GM18511 (cell line): ENCODE measurements around the gene LYZL1.
"Not testable (repeated sequence)": the region's sequence is repeated elsewhere in the genome, so short reads cannot be mapped to it uniquely, and the experiment has no call there.

Source experiments
- ATAC-seq: cut with Tn5 transposase; IDR thresholded peaks from one replicate; pipeline ENCODE4 v1.9.1; 2021; ENCODE audit warnings: mild to moderate bottlenecking, moderate library complexity; ENCODE audit not compliant: unreplicated experiment

LYZL1 gene

GRCh38 chr10:29288906-29289305 lies at the start of gene LYZL1:
Gene LYZL1 (plus strand): TSS chr10:29289070. CDS start chr10:29291868, 2,798 bp downstream.
- not testable (repeated sequence) for ATAC-seq

DNA sequence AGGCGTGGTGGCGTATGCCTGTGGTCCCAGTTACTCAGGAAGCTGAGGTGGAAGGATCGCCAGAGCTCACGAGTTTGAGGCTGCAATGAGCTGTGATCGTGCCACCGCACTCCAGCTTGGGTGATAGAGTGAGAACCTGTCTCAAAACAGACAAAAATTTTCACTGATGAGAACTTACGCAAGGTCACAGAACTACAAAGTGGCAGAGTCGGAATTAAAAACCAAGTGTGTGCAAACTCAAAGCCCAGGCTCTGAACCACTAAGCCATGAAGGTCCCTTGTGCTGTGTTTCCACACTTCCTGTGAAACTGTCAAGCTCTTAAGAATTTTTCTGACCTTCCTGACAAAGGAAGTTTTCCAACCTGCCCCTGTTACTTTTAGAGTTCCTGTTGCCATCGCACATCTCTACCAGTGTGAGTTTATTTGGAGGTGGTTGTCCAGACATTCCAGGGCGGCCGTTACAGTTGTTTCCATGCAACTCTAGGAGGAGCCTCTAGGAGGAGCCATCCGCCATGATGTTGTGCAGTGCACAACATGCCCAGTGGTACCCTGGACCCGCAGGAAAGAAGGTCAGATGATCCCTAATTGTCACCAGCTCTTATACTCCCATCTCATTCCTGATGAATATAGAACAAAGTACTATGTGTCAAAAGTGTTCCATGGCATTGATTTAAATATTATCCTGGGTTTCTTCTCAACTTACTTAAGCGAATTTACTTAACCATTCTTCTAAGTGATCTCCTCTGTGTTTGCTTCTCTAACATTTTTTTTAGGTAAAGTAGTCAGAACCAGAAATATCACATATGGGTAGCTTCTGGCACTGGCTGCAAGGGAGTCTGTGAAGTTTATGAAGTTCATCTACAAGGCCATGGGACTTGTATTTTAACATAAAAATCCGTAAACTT lies 49.0 kb upstream of the LYZL1 start:
- ATAC-seq: no peak

GRCh38 chr10:29240986-29241660 lies 47.7 kb upstream of the LYZL1 start:
- no peak for ATAC-seq

GRCh38 chr10:29241925-29242324 lies 46.9 kb upstream of the LYZL1 start:
- no peak for ATAC-seq

GRCh38 chr10:29243066-29243465 lies 45.8 kb upstream of the LYZL1 start:
- ATAC-seq: no peak

DNA sequence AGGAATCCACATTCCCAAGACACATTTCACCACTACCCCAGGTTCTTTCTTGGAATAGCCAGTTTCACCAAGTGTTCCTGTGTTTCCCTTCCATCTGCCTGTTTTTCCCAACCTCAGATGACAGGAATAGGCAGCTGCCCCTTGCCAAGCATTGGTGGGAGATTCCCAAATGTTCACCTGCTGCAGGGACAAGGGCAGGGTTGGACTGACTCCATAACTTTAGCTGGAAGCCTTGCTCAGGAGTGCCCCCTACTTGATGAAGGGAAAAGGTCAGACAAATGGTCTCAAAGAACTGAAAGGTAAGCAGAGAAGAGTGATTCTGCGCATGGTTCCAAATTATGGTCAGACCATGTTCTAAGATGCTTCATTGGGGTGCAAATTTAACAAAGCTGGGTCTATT lies 45.1 kb upstream of the LYZL1 start:
- ATAC-seq: no peak

DNA sequence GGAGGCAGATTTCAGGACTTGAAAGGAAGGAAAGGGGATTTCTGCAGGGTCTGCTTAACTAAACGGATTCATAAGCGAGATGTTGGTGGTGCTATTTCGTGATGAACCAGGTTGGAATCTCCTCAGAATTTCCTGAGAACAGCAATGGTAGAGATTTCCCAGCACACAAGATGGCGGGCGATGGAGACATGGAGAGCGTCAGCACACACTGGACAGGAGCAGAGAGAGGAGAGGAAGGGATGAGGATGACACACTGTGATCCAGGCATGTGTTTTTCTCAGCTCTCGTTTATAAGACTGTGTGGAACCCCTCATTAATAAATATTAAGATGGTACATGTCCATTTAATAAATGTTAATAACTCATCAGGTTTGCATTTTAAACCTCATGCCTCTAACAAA lies 43.9 kb upstream of the LYZL1 start:
- ATAC-seq: no peak

- no peak for ATAC-seq
Measured at GRCh38 chr10:29245476-29245875, 43.4 kb upstream of the LYZL1 start.

DNA sequence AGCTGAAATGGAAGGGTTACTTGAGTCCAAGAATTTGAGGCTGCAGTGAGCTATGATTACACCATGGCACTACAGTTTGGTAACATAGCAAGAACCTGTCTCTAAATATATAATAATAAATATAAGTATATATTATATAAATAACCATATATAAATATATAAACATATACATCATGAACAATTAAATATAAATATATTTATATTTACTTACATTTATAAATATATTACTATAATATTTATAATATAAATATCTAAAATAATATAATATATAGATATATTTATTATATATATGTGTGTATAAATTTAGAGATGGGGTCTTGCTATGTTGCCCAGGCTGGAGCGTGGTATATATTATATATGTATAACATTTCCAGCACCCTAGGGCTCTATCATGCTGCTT lies 42.4 kb upstream of the LYZL1 start:
- ATAC-seq: no peak

- no peak for ATAC-seq
Measured at GRCh38 chr10:29248158-29248557, 40.7 kb upstream of the LYZL1 start.

DNA sequence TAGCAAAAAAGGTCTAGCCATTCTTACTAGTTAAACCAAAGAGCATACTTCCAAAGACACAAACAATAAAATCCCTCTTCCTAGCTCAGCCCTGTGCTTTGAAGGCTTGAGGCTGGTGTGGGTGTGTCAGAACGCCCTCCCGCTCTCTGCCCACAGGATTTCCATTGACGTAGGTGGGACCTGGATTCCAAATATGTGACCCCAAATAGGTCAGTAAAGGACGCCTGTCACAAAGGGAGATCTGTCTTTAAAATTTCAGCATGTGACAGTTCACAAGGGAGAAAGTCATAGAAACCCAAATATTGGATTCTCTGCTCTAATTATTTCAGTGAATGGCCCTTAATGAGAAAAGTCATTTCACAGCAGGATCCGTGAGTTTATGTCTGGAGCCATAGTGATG lies 39.9 kb upstream of the LYZL1 start:
- no peak for ATAC-seq

DNA sequence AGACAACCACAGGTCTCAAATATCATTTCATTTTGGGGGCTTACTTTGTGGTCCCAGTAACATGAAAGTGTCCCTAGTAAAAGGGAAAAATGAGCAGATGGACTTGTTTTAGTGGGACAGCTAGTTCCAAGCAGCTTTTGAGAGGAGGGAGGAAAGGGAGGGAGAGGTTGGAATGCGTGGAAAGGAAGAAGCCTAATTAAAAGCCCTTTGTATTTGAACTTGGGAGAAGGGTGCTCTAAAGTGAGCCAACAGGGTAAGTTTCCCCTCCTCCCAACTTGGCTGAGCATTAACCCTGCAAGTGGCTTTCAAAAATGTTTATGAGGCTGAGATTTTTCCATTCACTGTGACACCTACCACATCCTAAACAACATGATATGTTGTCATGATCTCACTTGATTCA lies 38.8 kb upstream of the LYZL1 start:
- ATAC-seq: no peak

DNA sequence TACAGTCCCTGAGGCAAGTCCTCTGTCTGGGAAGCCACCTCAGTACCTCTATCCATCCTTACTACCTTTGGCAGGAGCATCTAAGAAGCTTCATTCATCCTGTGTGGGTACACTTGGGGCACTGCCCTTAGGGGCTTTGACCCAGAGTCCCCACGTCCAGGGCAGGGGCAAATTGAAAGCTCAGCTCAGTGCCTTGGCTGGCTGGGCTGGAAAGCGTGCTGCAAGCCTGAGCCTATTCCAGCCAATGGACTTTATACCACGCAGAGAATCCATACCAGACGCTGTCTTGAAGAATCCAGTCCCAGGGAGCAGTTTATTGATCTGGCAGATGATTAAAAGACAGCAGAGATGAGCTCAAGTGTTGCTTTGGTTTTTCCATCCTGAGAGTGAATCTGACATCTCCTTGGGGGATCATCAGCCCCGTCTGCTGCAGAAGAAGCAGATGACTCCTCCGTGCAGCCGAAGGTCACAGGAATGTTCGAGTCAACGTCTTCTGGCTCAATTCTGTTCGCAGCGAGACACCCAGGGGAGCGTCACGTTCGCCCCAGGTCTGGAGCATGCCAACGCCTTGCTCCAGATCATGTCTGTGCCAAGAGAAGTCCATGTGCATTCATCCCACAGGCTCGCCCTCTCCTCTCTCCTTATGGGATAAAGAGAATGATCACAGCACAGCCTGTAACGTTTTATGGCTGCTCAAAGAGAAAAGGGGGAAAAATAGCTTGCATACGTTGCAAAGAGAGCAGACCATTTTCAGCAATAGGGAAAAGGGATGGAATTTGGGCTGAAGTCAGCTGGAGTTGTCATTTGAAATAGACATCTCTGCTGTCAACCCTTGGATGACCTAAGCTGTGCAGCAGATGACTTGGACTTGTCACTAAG lies 35.8 kb upstream of the LYZL1 start:
- ATAC-seq: no peak

- ATAC-seq: no peak
Measured at GRCh38 chr10:29253690-29254029, 35.2 kb upstream of the LYZL1 start.

DNA sequence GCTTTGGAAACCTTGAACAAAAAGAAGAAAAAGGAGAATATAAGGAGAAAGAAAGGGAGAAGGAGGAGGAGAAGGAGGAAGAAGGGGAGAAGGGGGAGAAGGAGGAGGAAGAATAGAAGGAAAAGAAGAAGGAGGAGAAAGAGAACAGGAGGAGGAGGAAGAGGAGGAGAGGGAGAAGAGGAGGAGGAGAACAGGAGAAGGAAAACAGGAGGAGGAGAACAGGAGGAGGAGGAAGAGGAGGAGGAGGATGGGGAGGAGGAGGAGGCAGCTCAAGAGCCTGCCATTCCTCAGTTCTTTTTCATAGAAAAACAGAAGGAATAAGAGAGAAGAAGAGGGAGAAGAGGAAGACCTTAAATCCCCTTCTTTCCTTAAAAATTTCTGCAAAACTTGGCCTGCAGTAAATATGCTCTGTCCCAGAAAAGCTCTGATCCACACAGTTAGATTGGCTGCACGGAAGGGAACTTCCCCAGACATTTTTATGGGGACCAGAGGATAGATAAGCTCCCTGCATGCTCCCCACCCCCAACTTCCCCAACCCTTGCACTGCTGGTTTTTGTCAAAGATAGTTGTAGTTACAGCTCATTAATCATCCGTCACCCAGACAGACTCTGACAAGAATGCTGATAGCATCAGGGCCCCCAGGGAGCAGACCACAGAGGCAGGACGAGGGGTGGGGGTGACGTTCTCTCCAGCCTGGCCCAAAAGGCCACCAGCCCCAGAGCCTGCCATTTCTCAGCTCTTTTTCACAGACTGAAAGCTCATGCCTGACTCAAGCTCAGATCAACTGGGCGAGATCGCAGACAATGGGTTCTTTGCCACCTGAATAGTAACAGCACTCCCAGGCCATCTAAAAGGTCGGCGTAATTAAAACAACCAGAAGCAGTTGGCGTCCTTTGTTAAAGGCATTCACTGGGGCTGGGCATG lies 34.5 kb upstream of the LYZL1 start:
- no peak for ATAC-seq

DNA sequence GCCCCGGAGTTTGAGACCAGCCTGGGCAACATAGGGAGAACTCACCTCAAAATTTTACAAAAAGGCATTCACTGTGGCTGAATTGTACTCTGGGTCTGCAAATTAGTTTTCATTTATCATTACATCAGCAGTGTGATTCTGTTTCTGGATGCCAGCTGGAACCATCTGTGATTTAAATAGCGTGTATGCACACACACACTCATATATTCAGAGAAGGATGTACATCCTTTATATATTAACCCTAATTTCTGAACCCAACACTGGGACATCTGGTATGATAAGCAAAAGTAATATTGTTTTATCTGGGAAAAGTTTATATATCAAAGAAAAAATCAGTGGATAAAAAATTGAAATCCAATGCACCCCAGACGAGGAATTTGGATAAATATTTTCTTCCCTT lies 33.8 kb upstream of the LYZL1 start:
- ATAC-seq: no peak

GRCh38 chr10:29256019-29256418 lies 32.9 kb upstream of the LYZL1 start:
- ATAC-seq: no peak

DNA sequence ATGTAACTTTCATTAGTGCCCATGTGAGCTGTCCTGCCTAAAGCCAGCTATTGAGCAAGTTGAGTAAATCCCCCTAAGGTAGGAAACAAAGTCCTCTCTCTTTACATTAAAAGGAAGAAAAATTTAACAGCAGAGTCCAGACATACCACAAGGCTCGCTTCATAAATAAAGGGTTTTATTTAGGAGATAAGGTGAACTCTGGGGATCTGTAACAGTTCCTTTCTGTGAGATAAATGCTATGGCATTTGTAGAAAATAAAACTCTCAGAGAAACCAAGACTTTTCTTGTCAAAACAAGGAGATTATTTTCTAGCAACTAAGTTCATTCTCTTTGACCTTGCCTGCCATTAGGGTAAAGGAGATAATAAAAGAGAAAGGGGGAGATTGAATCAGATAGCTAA lies 32.3 kb upstream of the LYZL1 start:
- ATAC-seq: no peak

DNA sequence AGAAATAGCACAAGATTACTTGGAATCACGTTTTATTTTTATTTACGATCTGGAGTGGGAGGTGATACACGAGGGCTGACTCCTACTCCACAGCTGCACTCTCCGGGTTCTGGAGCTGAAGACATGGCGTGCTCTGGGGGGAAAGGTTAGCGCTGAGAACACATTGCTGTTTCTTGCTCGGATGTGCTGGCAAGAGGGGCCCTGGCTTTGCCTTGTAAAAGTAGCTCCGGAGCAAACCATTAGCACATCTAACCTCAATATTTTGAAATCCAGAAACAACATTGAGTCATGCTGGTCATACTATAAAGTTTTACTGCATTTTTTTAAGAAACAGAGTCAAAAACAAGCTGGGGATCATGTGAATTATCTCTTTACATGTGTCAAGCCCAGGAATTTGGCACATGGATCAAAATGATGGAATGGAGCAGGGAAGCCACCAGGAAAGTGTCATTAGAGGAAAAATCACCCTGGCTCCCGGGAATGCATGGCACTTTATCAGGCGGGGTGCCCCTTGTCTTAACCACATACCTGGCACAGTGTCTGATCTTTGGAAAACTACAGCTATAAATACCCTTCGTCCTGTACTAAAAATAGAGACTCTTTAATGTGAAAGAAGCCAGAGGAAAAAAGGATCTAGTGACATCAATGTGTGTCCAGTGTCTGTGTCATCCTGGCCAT lies 31.6 kb upstream of the LYZL1 start:
- no peak for ATAC-seq

DNA sequence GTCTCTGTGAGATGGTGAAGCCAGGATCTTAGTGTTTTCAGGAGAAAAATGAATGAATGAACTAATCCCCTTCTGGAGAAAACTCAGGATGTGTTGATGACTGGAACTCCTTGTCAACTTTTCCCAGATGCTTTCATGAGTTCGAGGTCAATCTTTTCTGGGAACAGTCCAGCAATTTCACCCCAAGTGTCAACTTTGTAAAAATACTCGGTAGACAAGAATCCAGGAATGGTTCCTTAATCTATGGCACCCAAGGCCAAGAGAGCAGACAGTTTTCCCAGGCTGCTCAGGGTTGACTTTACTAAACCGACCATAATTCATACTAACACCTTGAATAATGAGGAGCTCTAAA lies 31.1 kb upstream of the LYZL1 start:
- ATAC-seq: no peak
